ENCODE data around the gene SLC35E2B. TPM values are rescaled to one million over a fixed set of nuclear protein-coding genes. Genes with fewer than 3 reads are reported as not detected.
"Not testable (repeated sequence)": the region's sequence is repeated elsewhere in the genome, so short reads cannot be mapped to it uniquely, and the experiment has no call there.

Gene SLC35E2B
- total and polyA plus RNA-seq, 4 donors = 11.1 to 19.3 (median 12.6) TPM

DNA sequence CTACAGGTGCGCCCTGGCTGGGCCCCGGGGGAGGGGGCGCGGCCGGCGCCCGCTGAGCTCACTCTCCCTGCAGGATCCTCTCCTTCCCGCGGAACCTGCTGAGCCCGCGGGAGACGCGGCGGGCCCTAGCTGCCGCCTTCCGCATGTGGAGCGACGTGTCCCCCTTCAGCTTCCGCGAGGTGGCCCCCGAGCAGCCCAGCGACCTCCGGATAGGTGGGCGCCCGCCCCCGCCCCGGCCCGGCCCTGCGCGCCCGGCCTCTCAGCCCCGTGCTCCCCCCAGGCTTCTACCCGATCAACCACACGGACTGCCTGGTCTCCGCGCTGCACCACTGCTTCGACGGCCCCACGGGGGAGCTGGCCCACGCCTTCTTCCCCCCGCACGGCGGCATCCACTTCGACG is 7.5 kb upstream of the SLC35E2B start:
- H3K27ac ChIP-seq (ENCODE audit: low read depth in 1 of 2, low read length in 2 of 2); H3K9me3 ChIP-seq (ENCODE audit: control insufficient read depth in 4 of 4, low read length in 3 of 4); H3K4me3 ChIP-seq (ENCODE audit: low read depth in 1 of 3, low read length in 3 of 3); H3K27me3 ChIP-seq (ENCODE audit: control insufficient read depth in 4 of 4, insufficient read depth in 4 of 4, low read length in 3 of 4); H3K4me1 ChIP-seq (ENCODE audit: control insufficient read depth in 4 of 4, insufficient read depth in 4 of 4, low read length in 3 of 4); DNase-seq (ENCODE audit: low spot score); H3K36me3 ChIP-seq (ENCODE audit: control insufficient read depth in 4 of 4, insufficient read depth in 3 of 4, low read depth in 1 of 4, low read length in 3 of 4); H3K9ac ChIP-seq (ENCODE audit: low read depth in 1 of 2, low read length in 2 of 2): not testable (repeated sequence)
- whole genome bisulfite sequencing = no CpG with 5 or more reads among the region's 45 CpGs

DNA sequence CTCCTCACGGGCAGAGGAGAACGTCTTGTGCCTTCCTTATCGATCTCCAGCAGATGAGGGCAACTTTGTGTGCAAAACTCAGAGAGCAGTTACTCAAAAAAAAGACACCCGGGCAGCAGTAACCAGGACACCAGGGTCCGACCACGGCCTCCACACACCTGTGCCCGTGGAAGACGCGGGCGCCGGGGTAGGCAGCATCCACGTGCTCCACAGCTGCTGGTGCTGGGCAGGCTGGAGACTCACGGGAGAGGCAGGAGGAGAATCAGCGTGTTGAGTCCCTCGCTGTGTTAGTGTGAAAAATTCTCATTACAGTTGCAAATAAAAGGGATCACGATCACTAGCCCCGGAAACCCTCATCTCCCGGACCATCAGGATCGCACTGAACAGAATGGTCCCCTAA is 6.5 kb upstream of the SLC35E2B start:
- not testable (repeated sequence) for H3K27ac ChIP-seq (ENCODE audit: low read depth in 1 of 2, low read length in 2 of 2); H3K27me3 ChIP-seq (ENCODE audit: control insufficient read depth in 4 of 4, insufficient read depth in 4 of 4, low read length in 3 of 4); H3K9ac ChIP-seq (ENCODE audit: low read depth in 1 of 2, low read length in 2 of 2); H3K4me3 ChIP-seq (ENCODE audit: low read depth in 1 of 3, low read length in 3 of 3); DNase-seq (ENCODE audit: low spot score); H3K4me1 ChIP-seq (ENCODE audit: control insufficient read depth in 4 of 4, insufficient read depth in 4 of 4, low read length in 3 of 4); H3K36me3 ChIP-seq (ENCODE audit: control insufficient read depth in 4 of 4, insufficient read depth in 3 of 4, low read depth in 1 of 4, low read length in 3 of 4); H3K9me3 ChIP-seq (ENCODE audit: control insufficient read depth in 4 of 4, low read length in 3 of 4)
- 94% methylated on average over 9 of the region's 19 CpGs for WGBS

- not testable (repeated sequence) for H3K27me3 ChIP-seq (ENCODE audit: control insufficient read depth in 4 of 4, insufficient read depth in 4 of 4, low read length in 3 of 4); H3K9ac ChIP-seq (ENCODE audit: low read depth in 1 of 2, low read length in 2 of 2); DNase-seq (ENCODE audit: low spot score); H3K4me3 ChIP-seq (ENCODE audit: low read depth in 1 of 3, low read length in 3 of 3); H3K27ac ChIP-seq (ENCODE audit: low read depth in 1 of 2, low read length in 2 of 2); H3K36me3 ChIP-seq (ENCODE audit: control insufficient read depth in 4 of 4, insufficient read depth in 3 of 4, low read depth in 1 of 4, low read length in 3 of 4); H3K9me3 ChIP-seq (ENCODE audit: control insufficient read depth in 4 of 4, low read length in 3 of 4); H3K4me1 ChIP-seq (ENCODE audit: control insufficient read depth in 4 of 4, insufficient read depth in 4 of 4, low read length in 3 of 4)
- WGBS = 82% methylated on average over 20 of the region's 26 CpGs
These were observed 5.0 kb upstream of the SLC35E2B start for GRCh38 chr1:1697358-1698183.

DNA sequence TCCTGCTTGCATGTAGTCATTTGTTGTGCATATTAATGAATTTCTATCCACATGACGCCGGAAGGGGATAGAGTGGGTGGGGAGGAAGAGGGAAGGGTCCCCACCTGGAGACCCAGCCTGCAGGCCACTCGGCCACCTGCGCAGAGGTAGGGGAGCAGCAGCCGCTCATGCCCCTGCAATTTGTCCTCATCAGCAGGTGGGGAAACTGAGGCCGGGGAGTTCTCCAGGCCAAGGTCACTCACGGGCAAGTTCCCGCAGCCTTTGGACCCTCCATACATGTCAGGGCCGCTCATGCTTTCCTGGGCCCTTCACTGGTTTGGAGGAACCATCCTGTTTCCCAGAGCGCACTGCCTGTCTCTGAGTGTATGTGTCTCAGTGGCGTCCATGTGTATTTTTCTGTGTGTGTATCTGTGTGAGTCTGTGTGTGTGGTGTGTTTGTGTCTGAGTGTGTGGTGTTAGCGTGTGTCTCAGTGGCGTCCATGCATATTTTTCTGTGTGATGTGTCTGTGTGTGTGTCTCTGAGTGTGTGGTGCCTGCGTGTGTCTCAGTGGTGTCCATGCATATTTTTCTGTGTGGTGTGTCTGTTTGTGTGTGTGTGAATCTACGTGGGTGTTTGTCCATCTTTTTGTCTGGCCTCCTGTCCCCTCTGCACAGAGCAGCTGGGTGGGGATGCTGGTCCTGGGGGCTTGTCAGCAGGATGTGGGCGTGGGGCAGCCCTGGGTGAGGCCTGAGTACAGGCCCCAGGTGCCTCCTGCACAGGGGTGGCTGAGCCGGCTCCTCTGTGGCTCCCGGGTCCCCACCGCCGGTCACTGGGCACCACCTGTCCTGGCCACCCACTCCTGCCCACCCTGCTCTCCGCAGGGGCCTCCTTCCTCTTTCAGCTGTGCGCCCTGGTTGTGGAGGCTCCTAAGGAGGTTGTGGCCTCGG is 4.1 kb upstream of the SLC35E2B start:
- WGBS = 96% methylated on average over 19 of the region's 23 CpGs
- not testable (repeated sequence) for H3K9ac ChIP-seq (ENCODE audit: low read depth in 1 of 2, low read length in 2 of 2); DNase-seq (ENCODE audit: low spot score)

DNA sequence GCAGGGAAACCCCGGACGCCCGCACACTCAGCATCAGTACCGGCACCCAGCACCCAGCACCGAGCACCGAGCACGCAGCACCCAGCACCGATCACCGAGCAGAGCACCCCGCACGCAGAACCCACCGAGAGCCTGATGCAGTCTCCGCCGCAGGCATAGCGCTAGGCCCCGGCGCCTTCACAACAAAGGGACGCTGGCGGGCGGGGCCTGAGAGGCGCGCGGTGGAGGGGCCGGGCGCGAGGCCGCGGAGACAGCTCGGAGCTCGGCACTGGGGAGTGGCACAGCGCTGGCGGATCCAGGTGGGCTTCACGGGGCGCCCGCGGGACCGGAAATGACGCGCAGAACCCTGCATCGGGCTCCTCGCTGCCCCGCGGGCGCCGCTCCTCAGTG is 276 bp downstream of the SLC35E2B start:
- under 1% methylated on average over 32 of the region's 45 CpGs for WGBS
- H3K27me3 ChIP-seq (ENCODE audit: control insufficient read depth in 4 of 4, insufficient read depth in 4 of 4, low read length in 3 of 4); H3K9ac ChIP-seq (ENCODE audit: low read depth in 1 of 2, low read length in 2 of 2); H3K4me1 ChIP-seq (ENCODE audit: control insufficient read depth in 4 of 4, insufficient read depth in 4 of 4, low read length in 3 of 4); H3K9me3 ChIP-seq (ENCODE audit: control insufficient read depth in 4 of 4, low read length in 3 of 4); H3K36me3 ChIP-seq (ENCODE audit: control insufficient read depth in 4 of 4, insufficient read depth in 3 of 4, low read depth in 1 of 4, low read length in 3 of 4): not testable (repeated sequence)
- peak overlapping the region; percentile 84 for H3K27ac ChIP-seq (ENCODE audit: low read depth in 1 of 2, low read length in 2 of 2)
- H3K4me3 ChIP-seq (ENCODE audit: low read depth in 1 of 3, low read length in 3 of 3) = peak overlapping the region in 2 of 3 donors; percentile 56 to 63
- peak; percentile 45 for DNase-seq (ENCODE audit: low spot score)

More for the DNA sequence above, 4.1 kb upstream of the SLC35E2B start:
- H3K4me1 ChIP-seq (ENCODE audit: control insufficient read depth in 4 of 4, insufficient read depth in 4 of 4, low read length in 3 of 4); H3K9me3 ChIP-seq (ENCODE audit: control insufficient read depth in 4 of 4, low read length in 3 of 4); H3K36me3 ChIP-seq (ENCODE audit: control insufficient read depth in 4 of 4, insufficient read depth in 3 of 4, low read depth in 1 of 4, low read length in 3 of 4); H3K27me3 ChIP-seq (ENCODE audit: control insufficient read depth in 4 of 4, insufficient read depth in 4 of 4, low read length in 3 of 4); H3K4me3 ChIP-seq (ENCODE audit: low read depth in 1 of 3, low read length in 3 of 3); H3K27ac ChIP-seq (ENCODE audit: low read depth in 1 of 2, low read length in 2 of 2): not testable (repeated sequence)

GRCh38 chr1:1691443-1691842 is 1.2 kb downstream of the SLC35E2B start:
- not testable (repeated sequence) for H3K9me3 ChIP-seq (ENCODE audit: control insufficient read depth in 4 of 4, low read length in 3 of 4); H3K36me3 ChIP-seq (ENCODE audit: control insufficient read depth in 4 of 4, insufficient read depth in 3 of 4, low read depth in 1 of 4, low read length in 3 of 4); H3K27me3 ChIP-seq (ENCODE audit: control insufficient read depth in 4 of 4, insufficient read depth in 4 of 4, low read length in 3 of 4); H3K4me1 ChIP-seq (ENCODE audit: control insufficient read depth in 4 of 4, insufficient read depth in 4 of 4, low read length in 3 of 4); H3K9ac ChIP-seq (ENCODE audit: low read depth in 1 of 2, low read length in 2 of 2); H3K27ac ChIP-seq (ENCODE audit: low read depth in 1 of 2, low read length in 2 of 2); DNase-seq (ENCODE audit: low spot score); H3K4me3 ChIP-seq (ENCODE audit: low read depth in 1 of 3, low read length in 3 of 3)
- 26% methylated on average over 4 of the region's 16 CpGs for WGBS

GRCh38 chr1:1689526-1689925 is 3.1 kb downstream of the SLC35E2B start:
- H3K36me3 ChIP-seq (ENCODE audit: control insufficient read depth in 4 of 4, insufficient read depth in 3 of 4, low read depth in 1 of 4, low read length in 3 of 4); H3K27me3 ChIP-seq (ENCODE audit: control insufficient read depth in 4 of 4, insufficient read depth in 4 of 4, low read length in 3 of 4); H3K4me1 ChIP-seq (ENCODE audit: control insufficient read depth in 4 of 4, insufficient read depth in 4 of 4, low read length in 3 of 4); DNase-seq (ENCODE audit: low spot score); H3K4me3 ChIP-seq (ENCODE audit: low read depth in 1 of 3, low read length in 3 of 3); H3K9ac ChIP-seq (ENCODE audit: low read depth in 1 of 2, low read length in 2 of 2); H3K27ac ChIP-seq (ENCODE audit: low read depth in 1 of 2, low read length in 2 of 2); H3K9me3 ChIP-seq (ENCODE audit: control insufficient read depth in 4 of 4, low read length in 3 of 4): not testable (repeated sequence)
- 97% methylated on average over 7 of the region's 7 CpGs for WGBS

Data from liver (tissue), 9 donors.